Islet precursor cell (in vitro differentiated cells): Measurements from ENCODE around the gene ETFDH.

ENCODE experiments used
- DNase-seq: peaks from one replicate; pipeline ENCODE4 v3.0.0-alpha.2; 2018

ETFDH gene

GRCh38 chr4:158756588-158756987 lies 84.5 kb downstream of the ETFDH start:
- DNase-seq: no peak

GRCh38 chr4:158758142-158758541 lies 86.0 kb downstream of the ETFDH start:
- DNase-seq: no peak

DNA sequence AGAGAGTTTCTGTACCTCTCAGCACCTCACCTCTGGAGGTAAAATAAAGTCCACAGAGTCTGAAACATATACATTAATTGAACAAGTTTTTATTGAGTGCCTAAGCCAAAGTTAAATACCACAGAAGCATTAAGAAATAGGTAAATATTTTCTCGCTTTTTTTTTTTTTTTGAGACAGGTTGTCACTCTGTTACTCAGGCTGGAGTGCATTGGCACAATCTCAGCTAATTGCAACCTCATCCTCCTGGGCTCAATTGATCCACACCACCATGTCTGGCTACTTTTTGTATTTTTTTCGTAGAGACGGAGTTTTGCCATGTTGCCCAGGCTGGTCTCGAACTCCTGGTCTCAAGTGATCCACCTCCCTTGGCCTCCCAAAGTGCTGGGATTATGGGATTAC lies 86.6 kb downstream of the ETFDH start:
- DNase-seq: no peak
